NCI-H526 treated with DMSO at 0.1 percent for 48 hours (cell line): Measurements from ENCODE around the gene EARS2.
"Not testable (repeated sequence)": the region's sequence is repeated elsewhere in the genome, so short reads cannot be mapped to it uniquely, and the experiment has no call there.

Experiments
- DNase-seq: peaks from one replicate; lab custom pipeline; 2025; lab: John Stamatoyannopoulos, UW

EARS2 gene

GRCh38 chr16:23567602-23568001, 10.5 kb upstream of the EARS2 start:
- no peak for DNase-seq

GRCh38 chr16:23566724-23567123, 9.6 kb upstream of the EARS2 start:
- no peak for DNase-seq

GRCh38 chr16:23564575-23565363, 7.6 kb upstream of the EARS2 start:
- DNase-seq, result no peak

- DNase-seq, result no peak
Measured at GRCh38 chr16:23563186-23563585, 6.0 kb upstream of the EARS2 start.

- no peak for DNase-seq
Measured at GRCh38 chr16:23562505-23562904, 5.4 kb upstream of the EARS2 start.

GRCh38 chr16:23561586-23561985, 4.4 kb upstream of the EARS2 start:
- DNase-seq, result no peak

GRCh38 chr16:23557779-23558702, 891 bp upstream of the EARS2 start:
- DNase-seq, result no peak

- no peak for DNase-seq
Measured at GRCh38 chr16:23554536-23554935, 2.6 kb downstream of the EARS2 start.

- no peak for DNase-seq
Measured at GRCh38 chr16:23552161-23552560, 5.0 kb downstream of the EARS2 start.

GRCh38 chr16:23549938-23550337, 7.2 kb downstream of the EARS2 start:
- no peak for DNase-seq

GRCh38 chr16:23544436-23544835, 12.7 kb downstream of the EARS2 start:
- DNase-seq, result no peak

GRCh38 chr16:23540817-23541178, 16.4 kb downstream of the EARS2 start:
- DNase-seq, result not testable (repeated sequence)

GRCh38 chr16:23539984-23540816, 16.9 kb downstream of the EARS2 start:
- no peak for DNase-seq

GRCh38 chr16:23538919-23539278, 18.3 kb downstream of the EARS2 start:
- DNase-seq, result no peak

GRCh38 chr16:23537390-23537789, 19.8 kb downstream of the EARS2 start:
- no peak for DNase-seq

- no peak for DNase-seq
Measured at GRCh38 chr16:23535901-23536300, 21.2 kb downstream of the EARS2 start.

GRCh38 chr16:23534868-23535860, 22.0 kb downstream of the EARS2 start:
- DNase-seq, result no peak

- DNase-seq, result no peak
Measured at GRCh38 chr16:23532448-23532847, 24.7 kb downstream of the EARS2 start.

- DNase-seq, result no peak
Measured at GRCh38 chr16:23530062-23530461, 27.1 kb downstream of the EARS2 start.

- no peak for DNase-seq
Measured at GRCh38 chr16:23528644-23529310, 28.4 kb downstream of the EARS2 start.
